GM12865 (cell line): ENCODE data around the gene ATE1.

Experiments used
- DNase-seq: peaks from one replicate; pipeline ENCODE4 v3.0.0; 2010; ENCODE audit warnings: low read depth
- H3K4me3 ChIP-seq: 2 replicates; pipeline ENCODE4 v1.5.1; 2011; ENCODE audit warnings: mild to moderate bottlenecking, low read depth, low read length, control low read depth
- CTCF ChIP-seq: IDR thresholded peaks from 2 replicates; pipeline ENCODE4 v1.5.1; 2011; ENCODE audit warnings: low read length, control low read depth, low read depth, inconsistent platforms; ENCODE audit not compliant: insufficient read depth; ENCODE audit errors: missing control alignments

ATE1 gene

DNA sequence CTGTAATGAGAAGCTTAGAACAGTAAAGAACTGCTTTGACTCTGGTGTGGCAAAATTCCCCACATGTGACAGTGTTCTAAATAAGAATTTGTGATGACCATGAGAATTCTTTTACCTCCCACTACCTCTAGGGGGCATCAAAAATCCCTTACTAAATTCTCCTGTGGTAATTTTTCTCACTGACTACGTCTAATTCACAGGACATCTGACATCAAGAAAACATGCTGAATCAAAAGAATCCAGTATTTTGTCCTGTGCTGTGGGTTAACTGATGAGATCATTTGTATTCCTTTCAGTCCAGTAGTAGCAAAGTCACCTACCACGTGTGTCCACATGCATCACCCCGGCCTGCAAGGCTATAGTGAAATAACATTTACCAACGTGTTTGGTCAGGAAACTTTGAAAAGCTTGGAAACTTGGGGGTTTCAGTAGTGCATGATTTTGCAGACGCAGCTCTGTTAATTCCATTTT is 103.8 kb downstream of the ATE1 start:
- TF ChIP-seq CTCF: peak; percentile 56
- DNase-seq: peak; percentile 48
- H3K4me3 ChIP-seq: no peak overlapping the region

- no peak for TF ChIP-seq CTCF
- no peak for DNase-seq
- no peak overlapping the region for H3K4me3 ChIP-seq
Measured at GRCh38 chr10:121822724-121823123, 105.1 kb downstream of the ATE1 start.

DNA sequence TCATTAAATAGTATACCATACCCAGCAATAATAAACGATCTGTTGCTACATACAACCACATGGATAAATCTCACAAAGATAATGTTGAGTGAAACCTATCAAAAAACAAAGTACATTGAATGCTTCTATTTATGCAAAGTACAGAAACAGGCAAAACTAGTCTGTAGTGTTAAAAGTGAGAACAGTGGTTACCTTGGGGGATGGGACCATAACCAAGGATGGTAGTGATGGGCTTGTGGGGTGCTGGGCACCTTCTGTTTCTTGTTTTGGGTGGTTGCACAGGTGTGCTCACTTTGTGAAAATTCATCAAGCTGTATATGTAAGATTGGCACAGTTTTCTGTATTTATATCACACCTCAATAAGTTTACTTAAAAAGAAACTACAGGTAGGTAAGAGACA is 105.7 kb downstream of the ATE1 start:
- peak; percentile 19 for DNase-seq
- TF ChIP-seq CTCF: no peak
- H3K4me3 ChIP-seq: no peak overlapping the region

DNA sequence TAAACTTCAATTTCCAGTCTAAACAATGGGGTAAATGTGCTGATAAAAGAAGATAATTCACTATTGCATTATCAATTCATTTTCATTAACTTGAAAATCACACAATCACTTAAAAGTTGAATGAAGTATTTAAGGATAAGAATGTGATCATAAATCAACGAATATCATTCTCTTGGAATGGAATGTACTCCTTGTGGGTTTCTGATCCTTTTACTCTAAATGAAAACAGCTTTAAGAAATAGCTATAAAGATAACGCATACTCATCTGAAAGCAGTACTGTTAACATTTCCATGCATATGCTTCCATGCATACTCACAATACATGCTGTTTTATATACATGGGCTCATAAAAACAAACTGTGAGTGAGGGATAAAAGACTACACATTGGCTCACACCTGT is 108.8 kb downstream of the ATE1 start:
- H3K4me3 ChIP-seq: no peak overlapping the region
- TF ChIP-seq CTCF: no peak
- no peak for DNase-seq

DNA sequence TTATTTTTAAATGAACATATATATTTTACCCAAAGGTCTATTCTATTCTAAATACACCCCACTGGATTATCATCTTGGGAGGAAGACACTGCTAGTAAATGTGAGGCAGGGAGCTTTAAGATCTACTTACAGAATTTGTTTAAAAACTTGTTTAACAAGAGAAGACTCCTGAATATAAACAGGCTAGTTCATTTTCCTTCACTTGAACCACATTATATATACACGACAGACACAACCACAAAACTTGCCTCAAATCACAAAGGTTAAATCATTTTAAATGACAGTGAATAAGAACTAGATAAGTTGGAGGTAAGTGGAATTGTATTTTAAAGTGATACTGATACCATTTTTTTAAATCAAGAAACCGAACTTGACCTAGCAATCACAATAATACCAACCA is 109.2 kb downstream of the ATE1 start:
- no peak for TF ChIP-seq CTCF
- no peak for DNase-seq
- no peak overlapping the region for H3K4me3 ChIP-seq

DNA sequence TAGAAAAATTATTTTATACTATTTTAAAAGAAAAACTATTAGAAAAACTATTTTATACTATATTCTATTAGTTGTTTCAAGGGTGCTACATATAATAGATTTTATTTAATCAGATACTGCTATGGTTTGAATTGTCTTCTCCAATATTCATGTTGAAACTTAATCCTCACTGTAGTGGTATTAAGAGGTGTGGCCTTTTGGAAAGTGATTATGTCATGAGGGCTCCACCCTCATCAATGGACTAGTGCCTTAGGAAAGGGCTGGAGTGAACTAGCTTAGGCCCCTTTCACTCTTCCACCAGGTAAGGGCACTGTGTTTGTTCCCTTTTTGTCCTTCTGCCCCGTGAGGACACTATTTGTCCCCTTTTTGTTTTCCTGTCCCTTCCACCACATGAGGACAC is 111.6 kb downstream of the ATE1 start:
- TF ChIP-seq CTCF: no peak
- no peak overlapping the region for H3K4me3 ChIP-seq
- no peak for DNase-seq

- TF ChIP-seq CTCF: no peak
- DNase-seq: no peak
Measured at GRCh38 chr10:121813857-121814256, 114.0 kb downstream of the ATE1 start.

More at GRCh38 chr10:121813857-121814256, 114.0 kb downstream of the ATE1 start:
- no peak overlapping the region for H3K4me3 ChIP-seq
